K562 (cell line): ENCODE measurements around the gene GTF2H4. TPM values are rescaled to one million over a fixed set of nuclear protein-coding genes. Genes with fewer than 3 reads are reported as not detected.

Experiments
- ARID1B ChIP-seq: fragments of 450-650 bp; IDR thresholded peaks from 2 replicates; pipeline ENCODE4 v1.6.1; 2016; ENCODE audit warnings: antibody characterized with exemption, mild to moderate bottlenecking, inconsistent platforms
- CBFA2T2 ChIP-seq: fragments of 450-650 bp; conservative IDR thresholded peaks from 2 replicates; pipeline ENCODE4 v1.6.1; 2017; ENCODE audit warnings: mild to moderate bottlenecking
- EP400 ChIP-seq: fragments of 450-650 bp; IDR thresholded peaks from 2 replicates; pipeline ENCODE4 v1.6.1; 2017; ENCODE audit warnings: antibody characterized with exemption, mild to moderate bottlenecking, moderate library complexity
- FOSL1 ChIP-seq: fragments of 200-800 bp; sonication (Bioruptor generic); conservative IDR thresholded peaks from 2 replicates; pipeline ENCODE4 v1.6.1; 2016; ENCODE audit warnings: missing genetic modification characterization, missing compliant biosample characterization
- GATAD2B ChIP-seq: fragments of 450-650 bp; IDR thresholded peaks from 2 replicates; pipeline ENCODE4 v1.6.1; 2017; ENCODE audit warnings: mild to moderate bottlenecking, borderline replicate concordance
- JUND ChIP-seq, 2 experiments: IDR thresholded peaks; 2 replicates in 1 of 2; 3 replicates in 1 of 2; pipeline ENCODE4 v1.6.1; 2011; ENCODE audit warnings: borderline replicate concordance in 2 of 2, low read depth in 2 of 2, low read length in 2 of 2, improper control_type of control experiment in 1 of 2, missing biosample characterization in 1 of 2, missing genetic modification characterization in 1 of 2, missing genetic modification reagents in 1 of 2
- LEF1 ChIP-seq: fragments of 450-650 bp; IDR thresholded peaks from 2 replicates; pipeline ENCODE4 v1.6.1; 2016; ENCODE audit warnings: mild to moderate bottlenecking
- NCOR1 ChIP-seq: fragments of 450-650 bp; IDR thresholded peaks from 2 replicates; pipeline ENCODE4 v1.6.1; 2016; ENCODE audit warnings: mild to moderate bottlenecking, moderate library complexity
- NR1H2 ChIP-seq: sonication (generic); formaldehyde crosslinking; IDR thresholded peaks from 2 replicates; pipeline ENCODE4 v1.4.0; 2020; ENCODE audit warnings: mild to moderate bottlenecking, missing genetic modification reagents
- PATZ1 ChIP-seq: fragments of 250-450 bp; sonication (Bioruptor Pico); IDR thresholded peaks from 2 replicates; pipeline ENCODE4 v1.5.0; 2020; ENCODE audit warnings: mild to moderate bottlenecking, borderline replicate concordance
- POLR2AphosphoS5 ChIP-seq: IDR thresholded peaks from 2 replicates; pipeline ENCODE4 v1.6.1; 2011; ENCODE audit warnings: mild to moderate bottlenecking, low read depth, low read length, moderate library complexity; ENCODE audit not compliant: control insufficient read depth, insufficient read depth
- SMARCA4 ChIP-seq: fragments of 450-650 bp; IDR thresholded peaks from 2 replicates; pipeline ENCODE4 v1.6.1; 2016
- SP1 ChIP-seq: sonication (generic); formaldehyde crosslinking; IDR thresholded peaks from 2 replicates; pipeline ENCODE4 v1.8.1; 2022; ENCODE audit warnings: mild to moderate bottlenecking, missing genetic modification reagents
- TCF15 ChIP-seq: fragments of 250-450 bp; sonication (Bioruptor Pico); IDR thresholded peaks from 2 replicates; pipeline ENCODE4 v1.8.0; 2022; ENCODE audit warnings: moderate library complexity, mild to moderate bottlenecking, inconsistent platforms
- ZBTB34 ChIP-seq: fragments of 250-450 bp; sonication (Bioruptor Pico); IDR thresholded peaks from 2 replicates; pipeline ENCODE4 v1.8.0; 2021; ENCODE audit warnings: mild to moderate bottlenecking, moderate library complexity
- ZFX ChIP-seq: sonication (generic); formaldehyde crosslinking; IDR thresholded peaks from 2 replicates; pipeline ENCODE4 v1.8.0; 2022; ENCODE audit warnings: mild to moderate bottlenecking, missing genetic modification reagents, moderate library complexity
- ZNF41 ChIP-seq: fragments of 250-450 bp; sonication (Bioruptor Pico); conservative IDR thresholded peaks from 2 replicates; pipeline ENCODE4 v1.4.0; 2020; ENCODE audit warnings: mild to moderate bottlenecking
- ZNF507 ChIP-seq: conservative IDR thresholded peaks from 2 replicates; pipeline ENCODE4 v1.6.1; 2017; ENCODE audit warnings: missing genetic modification characterization, missing compliant biosample characterization
- ZNF584 ChIP-seq: fragments of 200-800 bp; sonication (Bioruptor generic); IDR thresholded peaks from 2 replicates; pipeline ENCODE4 v1.6.1; 2016; ENCODE audit warnings: low read depth, mild to moderate bottlenecking, missing genetic modification characterization, missing compliant biosample characterization
- polyA plus RNA-seq, 8 experiments: library from polyadenylated mRNA; depleted of rRNA in 4 of 8; stranded (reverse) in 5 of 8; unstranded in 3 of 8; fragments of >200 nt; fragmentation: Nextera tagmentation in 2 of 8; fragmentation: Illumina TruSeq in 1 of 8; extraction: Ambion mirVana in 2 of 8; extraction: Trizol in 1 of 8; gene quantifications; 2 replicates each; pipeline versions ENCODE4 v1.2.1 to v1.2.3, GENCODE V29; 2011 to 2014; ENCODE audit warnings: inconsistent platforms in 1 of 8, missing spikeins in 1 of 8
- total RNA-seq, 7 experiments: library from RNA; depleted of rRNA in 6 of 7; stranded (reverse); fragments of >200 nt in 6 of 7; fragmentation: Illumina TruSeq in 2 of 7; extraction: Trizol in 2 of 7; gene quantifications; 2 replicates each; pipeline versions ENCODE4 v1.2.1 to v1.2.3, GENCODE V29; 2011 to 2021; ENCODE audit warnings: low replicate concordance in 1 of 7
- TF ChIP-seq, protein P1 (sequence below): fragments of 250-450 bp; sonication (Bioruptor Pico); IDR thresholded peaks from 2 replicates; pipeline ENCODE4 v1.5.0; 2022; ENCODE audit warnings: mild to moderate bottlenecking
- TF ChIP-seq, protein P2 (sequence below): sonication (generic); formaldehyde crosslinking; IDR thresholded peaks from 2 replicates; pipeline ENCODE4 v1.8.0; 2022; ENCODE audit warnings: missing genetic modification reagents, mild to moderate bottlenecking, borderline replicate concordance

The GTF2H4 gene
- total and polyA plus RNA-seq, 9 of the 15 experiments (the other 6 are each of a cell fraction or from before 2014, with no cell fraction given), result 3.6 to 86.1 (median 39.6) TPM

- TF ChIP-seq NCOR1, result peak; percentile 82
- peak; percentile 48 for TF ChIP-seq FOSL1 (tag)
- TF ChIP-seq TCF15, result no peak
- TF ChIP-seq ZBTB34 (CRISPR knock-in tag), result no peak
- no peak for TF ChIP-seq ZNF41
- no peak; the same call in 1 of the 2 replicates for TF ChIP-seq ZNF584 (CRISPR knock-in tag)
- TF ChIP-seq SMARCA4, result peak; percentile 62
- TF ChIP-seq JUND (IDR thresholded peaks at IDR 0.05; ENCODE audit: borderline replicate concordance, low read depth, low read length), result peak; percentile 23; the same call in 1 of the 2 replicates
- peak; percentile 62; the same call in 2 of the 3 replicates for TF ChIP-seq JUND (tag; IDR thresholded peaks at IDR 0.05; ENCODE audit: borderline replicate concordance, low read depth, low read length)
- no peak for TF ChIP-seq SP1
- TF ChIP-seq ARID1B, result peak; percentile 89
- TF ChIP-seq CBFA2T2, result peak; percentile 91
- 0 out of 2 replicates have a peak, but pooled peaks have one; percentile 67 for TF ChIP-seq GATAD2B
- TF ChIP-seq, protein P1, sequence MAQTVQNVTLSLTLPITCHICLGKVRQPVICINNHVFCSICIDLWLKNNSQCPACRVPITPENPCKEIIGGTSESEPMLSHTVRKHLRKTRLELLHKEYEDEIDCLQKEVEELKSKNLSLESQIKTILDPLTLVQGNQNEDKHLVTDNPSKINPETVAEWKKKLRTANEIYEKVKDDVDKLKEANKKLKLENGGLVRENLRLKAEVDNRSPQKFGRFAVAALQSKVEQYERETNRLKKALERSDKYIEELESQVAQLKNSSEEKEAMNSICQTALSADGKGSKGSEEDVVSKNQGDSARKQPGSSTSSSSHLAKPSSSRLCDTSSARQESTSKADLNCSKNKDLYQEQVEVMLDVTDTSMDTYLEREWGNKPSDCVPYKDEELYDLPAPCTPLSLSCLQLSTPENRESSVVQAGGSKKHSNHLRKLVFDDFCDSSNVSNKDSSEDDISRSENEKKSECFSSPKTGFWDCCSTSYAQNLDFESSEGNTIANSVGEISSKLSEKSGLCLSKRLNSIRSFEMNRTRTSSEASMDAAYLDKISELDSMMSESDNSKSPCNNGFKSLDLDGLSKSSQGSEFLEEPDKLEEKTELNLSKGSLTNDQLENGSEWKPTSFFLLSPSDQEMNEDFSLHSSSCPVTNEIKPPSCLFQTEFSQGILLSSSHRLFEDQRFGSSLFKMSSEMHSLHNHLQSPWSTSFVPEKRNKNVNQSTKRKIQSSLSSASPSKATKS, result 0 out of 2 replicates have a peak, but pooled peaks have one; percentile 46
- TF ChIP-seq POLR2AphosphoS5, result peak; percentile 68; the same call in 1 of the 2 replicates
- TF ChIP-seq ZNF507 (tag), result no peak
- TF ChIP-seq, protein P2, sequence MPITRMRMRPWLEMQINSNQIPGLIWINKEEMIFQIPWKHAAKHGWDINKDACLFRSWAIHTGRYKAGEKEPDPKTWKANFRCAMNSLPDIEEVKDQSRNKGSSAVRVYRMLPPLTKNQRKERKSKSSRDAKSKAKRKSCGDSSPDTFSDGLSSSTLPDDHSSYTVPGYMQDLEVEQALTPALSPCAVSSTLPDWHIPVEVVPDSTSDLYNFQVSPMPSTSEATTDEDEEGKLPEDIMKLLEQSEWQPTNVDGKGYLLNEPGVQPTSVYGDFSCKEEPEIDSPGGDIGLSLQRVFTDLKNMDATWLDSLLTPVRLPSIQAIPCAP (CRISPR knock-in tag), result no peak
- TF ChIP-seq NR1H2 (CRISPR knock-in tag), result no peak
- 0 out of 2 replicates have a peak, but pooled peaks have one; percentile 29 for TF ChIP-seq ZFX (CRISPR knock-in tag)
- TF ChIP-seq EP400, result 0 out of 2 replicates have a peak, but pooled peaks have one; percentile 15
- TF ChIP-seq LEF1, result peak; percentile 37; the same call in 1 of the 2 replicates
- no peak for TF ChIP-seq PATZ1
Measured at GRCh38 chr6:30879684-30880427, 28.2 kb upstream of the GTF2H4 start (continued).
